GM12892 (cell line): ENCODE measurements around the gene PDRG1.

ENCODE experiments used
- DNase-seq: peaks from one replicate; pipeline ENCODE4 v3.0.0; 2011; ENCODE audit not compliant: insufficient read length
- FAIRE-seq: peaks from 2 replicates; lab custom pipeline; 2011; peaks lifted over from hg19 to GRCh38; lab: Jason Lieb, UNC
- POLR2A ChIP-seq: IDR thresholded peaks from 2 replicates; pipeline ENCODE4 v1.6.1; 2011; ENCODE audit warnings: low read depth, low read length, control low read depth
- POLR2AphosphoS5 ChIP-seq: IDR thresholded peaks from 2 replicates; pipeline ENCODE4 v1.6.1; 2011; ENCODE audit warnings: low read depth, low read length, control low read depth
- TAF1 ChIP-seq: IDR thresholded peaks from 2 replicates; pipeline ENCODE4 v1.6.1; 2011; ENCODE audit warnings: low read depth, mild to moderate bottlenecking, control low read depth, low read length, borderline replicate concordance

PDRG1 gene

GRCh38 chr20:31979713-31980426, 28.0 kb upstream of the PDRG1 start:
- FAIRE-seq: no peak
- DNase-seq: no peak
- no peak for TF ChIP-seq TAF1
- TF ChIP-seq POLR2AphosphoS5: no peak
- no peak for TF ChIP-seq POLR2A

GRCh38 chr20:31977080-31977479, 25.2 kb upstream of the PDRG1 start:
- FAIRE-seq (no peak), DNase-seq (no peak)

GRCh38 chr20:31975874-31976273, 24.0 kb upstream of the PDRG1 start:
- TF ChIP-seq TAF1 (no peak), POLR2AphosphoS5 (no peak), POLR2A (no peak)
- DNase-seq: no peak
- no peak for FAIRE-seq

More at GRCh38 chr20:31977080-31977479, 25.2 kb upstream of the PDRG1 start:
- no peak for TF ChIP-seq TAF1
- no peak for TF ChIP-seq POLR2AphosphoS5
- no peak for TF ChIP-seq POLR2A

- no peak for TF ChIP-seq POLR2AphosphoS5
- TF ChIP-seq POLR2A: no peak
- TF ChIP-seq TAF1: no peak
- DNase-seq (no peak), FAIRE-seq (no peak)
Observed at GRCh38 chr20:31974951-31975487, 23.2 kb upstream of the PDRG1 start.

- TF ChIP-seq POLR2A: no peak
- no peak for TF ChIP-seq TAF1
- TF ChIP-seq POLR2AphosphoS5: no peak
- DNase-seq (no peak), FAIRE-seq (no peak)
Observed at GRCh38 chr20:31974296-31974695, 22.4 kb upstream of the PDRG1 start.

- TF ChIP-seq TAF1 (no peak), POLR2AphosphoS5 (no peak), POLR2A (no peak)
- no peak for DNase-seq
- no peak for FAIRE-seq
Observed at GRCh38 chr20:31972471-31973021, 20.7 kb upstream of the PDRG1 start.

GRCh38 chr20:31969991-31970390, 18.1 kb upstream of the PDRG1 start:
- no peak for FAIRE-seq
- TF ChIP-seq POLR2AphosphoS5: no peak
- no peak for DNase-seq

- DNase-seq (peak; percentile 95), FAIRE-seq (peak; percentile 54)
- TF ChIP-seq TAF1: no peak
- TF ChIP-seq POLR2AphosphoS5: no peak
- TF ChIP-seq POLR2A: no peak
Observed at GRCh38 chr20:31968291-31969126, 16.7 kb upstream of the PDRG1 start.

- TF ChIP-seq POLR2A: no peak
- TF ChIP-seq TAF1: no peak
- no peak for TF ChIP-seq POLR2AphosphoS5
- DNase-seq (no peak), FAIRE-seq (no peak)
Observed at GRCh38 chr20:31967830-31968249, 16.0 kb upstream of the PDRG1 start, which contains the start of gene XKR7. XKR7 (plus strand) TSS chr20:31968151; CDS start chr20:31968176, 25 bp downstream.

- FAIRE-seq: no peak
Observed at GRCh38 chr20:31966991-31967655, 15.3 kb upstream of the PDRG1 start.

GRCh38 chr20:31963889-31964288, 12.0 kb upstream of the PDRG1 start:
- FAIRE-seq (no peak), DNase-seq (no peak)
- TF ChIP-seq POLR2AphosphoS5 (no peak), TAF1 (no peak), POLR2A (no peak)

More at GRCh38 chr20:31966991-31967655, 15.3 kb upstream of the PDRG1 start:
- TF ChIP-seq POLR2A: no peak
- no peak for TF ChIP-seq TAF1
- TF ChIP-seq POLR2AphosphoS5: no peak
- no peak for DNase-seq
